Stomach (tissue), 9 donors: ENCODE measurements around the gene ROCK2. TPM values are rescaled to one million over a fixed set of nuclear protein-coding genes. Genes with fewer than 3 reads are reported as not detected.

Source experiments
- DNase-seq, 2 donors: peaks; one replicate each; pipeline versions ENCODE4 v3.0.0 to v3.0.0-alpha.2; 2013 to 2019
- H3K27ac ChIP-seq, 5 donors: fragments of 200-600 bp in 4 of 5; sonication (generic) in 4 of 5; one replicate each; pipeline ENCODE4 v1.5.1; 2013 to 2019; ENCODE audit warnings: mild to moderate bottlenecking in 1 of 5, moderate library complexity in 1 of 5
- H3K27me3 ChIP-seq, 3 donors: fragments of 200-600 bp; sonication (generic); one replicate each; pipeline ENCODE4 v1.5.1; 2017 to 2019; ENCODE audit warnings: mixed run types in 1 of 3
- H3K36me3 ChIP-seq, 4 donors: fragments of 200-600 bp; sonication (generic); 1 replicate in 3 of 4; 2 replicates in 1 of 4; pipeline ENCODE4 v1.5.1; 2016 to 2019
- H3K4me1 ChIP-seq, 4 donors: fragments of 200-600 bp; sonication (generic); one replicate each; pipeline ENCODE4 v1.5.1; 2016 to 2019
- H3K4me3 ChIP-seq, 4 donors: fragments of 200-600 bp; sonication (generic) in 3 of 4; one replicate each; pipeline ENCODE4 v1.5.1; 2016 to 2019; ENCODE audit warnings: mild to moderate bottlenecking in 1 of 4
- H3K9me3 ChIP-seq, 4 donors: fragments of 200-600 bp; sonication (generic); one replicate each; pipeline ENCODE4 v1.5.1; 2016 to 2019
- CTCF ChIP-seq, 7 experiments: fragments of 450-650 bp in 4 of 7; fragments of 200-600 bp in 3 of 7; sonication (generic) in 3 of 7; IDR thresholded peaks; one replicate each; pipeline ENCODE4 v1.5.1; 2016 to 2019; ENCODE audit warnings: antibody characterized with exemption in 7 of 7, control low read depth in 2 of 7, mild to moderate bottlenecking in 1 of 7
- EP300 ChIP-seq: sonication (generic); formaldehyde crosslinking; IDR thresholded peaks from one replicate; pipeline ENCODE4 v1.6.1; 2017; ENCODE audit warnings: antibody characterized with exemption
- POLR2A ChIP-seq, 4 donors: fragments of 450-650 bp; IDR thresholded peaks; one replicate each; pipeline ENCODE4 v1.6.1; 2016; ENCODE audit warnings: antibody characterized with exemption in 4 of 4, control low read depth in 2 of 4, mild to moderate bottlenecking in 1 of 4, moderate library complexity in 1 of 4
- POLR2AphosphoS5 ChIP-seq, 3 donors: sonication (generic); formaldehyde crosslinking; IDR thresholded peaks; one replicate each; pipeline ENCODE4 v1.6.1; 2016; ENCODE audit warnings: antibody characterized with exemption in 3 of 3
- WGBS, 5 donors: extraction: QIAGEN DNeasy Blood & Tissue Kit in 3 of 5; methylation state at CpG; one replicate each; pipeline versions ENCODE4 v1.1.5 to v1.1.7; 2013 to 2018; 5-methylcytosine and 5-hydroxymethylcytosine counted together
- intact Hi-C: fragments of 100-400 bp; cut with DNase I; formaldehyde crosslinking; loops from one replicate; pipeline ENCODE4 v1.15.1; 2023; ENCODE audit warnings: low total_unique reads
- polyA plus RNA-seq, 3 donors: library from polyadenylated mRNA; stranded (reverse); fragments of 200-250 nt; gene quantifications; one replicate each; pipeline ENCODE4 v1.2.3, GENCODE V29; 2013
- total RNA-seq, 5 donors: library from RNA; depleted of rRNA; stranded (reverse); fragments of >200 nt; gene quantifications; one replicate each; pipeline versions ENCODE4 v1.1.0 to v1.2.3, GENCODE V29; 2014 to 2016
- donor health status: healthy with polysubstance abuse.
- donor health status: Bipolar disorder and iron deficiency.
- donor health status: healthy.

Gene ROCK2
- total and polyA plus RNA-seq, 8 donors, result 5.6 to 113 (median 35.9) TPM

GRCh38 chr2:11338580-11338979, 5.9 kb downstream of the ROCK2 start:
- Histone ChIP-seq H3K9me3 (no peaks in the 10 kb centered on the region), H3K4me3 (no peak overlapping the region), H3K4me1 (peaks cover 21 to 80% (median 55%) of the 10 kb centered on the region in 4 donors), H3K27ac (no peak overlapping the region), H3K27me3 (no peaks in the 10 kb centered on the region), H3K36me3 (no peaks in the 10 kb centered on the region)
- TF ChIP-seq EP300 (no peak), POLR2A (IDR thresholded peaks at IDR 0.05) (no peak), CTCF (IDR thresholded peaks at IDR 0.05) (no peak), POLR2AphosphoS5 (IDR thresholded peaks at IDR 0.05) (no peak)
- WGBS, 5 donors, result 81 to 90% (median 86%) methylated on average over 5 of the region's 5 CpGs
- no peak for DNase-seq
- intact Hi-C loops, result no loop called here

- intact Hi-C loops, result no loop called here
- TF ChIP-seq CTCF (IDR thresholded peaks at IDR 0.05) (no peak), EP300 (no peak)
- Histone ChIP-seq H3K27me3 (no peaks in the 10 kb centered on the region), H3K4me1 (peaks cover 21 to 78% (median 52%) of the 10 kb centered on the region in 4 donors), H3K36me3 (no peaks in the 10 kb centered on the region), H3K4me3 (no peak overlapping the region), H3K9me3 (no peaks in the 10 kb centered on the region), H3K27ac (no peak overlapping the region)
- WGBS, 5 donors, result 86 to 93% (median 92%) methylated on average over 2 of the region's 2 CpGs
- DNase-seq, result no peak
These were observed 6.5 kb downstream of the ROCK2 start for GRCh38 chr2:11337909-11338308.

- intact Hi-C loops, result no loop called here
- Histone ChIP-seq H3K4me1 (peaks cover 11 to 70% (median 37%) of the 10 kb centered on the region in 4 donors), H3K4me3 (no peak overlapping the region), H3K9me3 (no peaks in the 10 kb centered on the region), H3K36me3 (no peaks in the 10 kb centered on the region), H3K27ac (no peak overlapping the region), H3K27me3 (no peaks in the 10 kb centered on the region)
- no peak for DNase-seq
- TF ChIP-seq POLR2A (IDR thresholded peaks at IDR 0.05), result no peak
- no peak for TF ChIP-seq CTCF (IDR thresholded peaks at IDR 0.05)
- TF ChIP-seq EP300, result no peak
- 94 to 100% (median 98%) methylated on average over 1 of the region's 1 CpG for WGBS, 5 donors
These were observed 8.2 kb downstream of the ROCK2 start for GRCh38 chr2:11336189-11336588.

GRCh38 chr2:11333427-11334183, 10.8 kb downstream of the ROCK2 start:
- Histone ChIP-seq H3K4me1 (peaks cover 0 to 62% (median 30%) of the 10 kb centered on the region in 4 donors), H3K4me3 (no peak overlapping the region), H3K27ac (no peak overlapping the region), H3K27me3 (no peaks in the 10 kb centered on the region), H3K36me3 (no peaks in the 10 kb centered on the region), H3K9me3 (no peaks in the 10 kb centered on the region)
- no peak for DNase-seq
- WGBS, 5 donors, result 76 to 93% (median 88%) methylated on average over 2 of the region's 2 CpGs
- TF ChIP-seq POLR2A (IDR thresholded peaks at IDR 0.05), result no peak
- TF ChIP-seq EP300, result no peak
- no peak for TF ChIP-seq POLR2AphosphoS5 (IDR thresholded peaks at IDR 0.05)
- no peak for TF ChIP-seq CTCF (IDR thresholded peaks at IDR 0.05)
- intact Hi-C loops, result no loop called here
